ENCODE measurements around the gene CARF.

DNA sequence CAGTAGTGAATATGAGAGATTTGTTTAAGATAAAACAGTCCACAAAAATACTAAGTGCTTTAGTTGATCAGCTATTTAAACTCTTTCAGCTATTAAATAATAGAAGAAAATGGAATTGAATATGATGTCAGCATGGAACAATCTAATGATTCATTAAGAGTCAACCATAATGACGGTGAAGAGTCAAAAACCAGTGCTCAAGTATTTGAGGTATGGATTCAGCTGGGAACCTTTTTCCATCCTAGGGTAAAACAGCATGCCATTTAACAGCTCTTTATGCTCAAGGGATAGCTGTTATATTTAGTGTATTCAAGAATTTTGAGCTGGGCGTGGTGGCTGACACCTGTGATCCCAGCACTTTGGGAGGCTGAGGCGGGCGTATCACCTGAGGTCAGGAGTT lies 29.7 kb downstream of the CARF start:
- TF ChIP-seq CHD2 (IDR thresholded peaks at IDR 0.05; ENCODE audit: low read depth, low read length) (no peak), ELF4 (CRISPR knock-in tag; IDR thresholded peaks at IDR 0.05; ENCODE audit: borderline replicate concordance) (no peak), POLR2AphosphoS5 (IDR thresholded peaks at IDR 0.05; ENCODE audit: low read depth, low read length) (no peak), CBFB (CRISPR knock-in tag; IDR thresholded peaks at IDR 0.05) (no peak), ZNF552 (CRISPR knock-in tag; IDR thresholded peaks at IDR 0.05; ENCODE audit: borderline replicate concordance) (no peak), TEAD2 (CRISPR knock-in tag; IDR thresholded peaks at IDR 0.05) (no peak), SMAD3 (CRISPR knock-in tag; IDR thresholded peaks at IDR 0.05) (no peak), CEBPG (CRISPR knock-in tag; IDR thresholded peaks at IDR 0.05) (no peak)
- TF ChIP-seq, protein P1, sequence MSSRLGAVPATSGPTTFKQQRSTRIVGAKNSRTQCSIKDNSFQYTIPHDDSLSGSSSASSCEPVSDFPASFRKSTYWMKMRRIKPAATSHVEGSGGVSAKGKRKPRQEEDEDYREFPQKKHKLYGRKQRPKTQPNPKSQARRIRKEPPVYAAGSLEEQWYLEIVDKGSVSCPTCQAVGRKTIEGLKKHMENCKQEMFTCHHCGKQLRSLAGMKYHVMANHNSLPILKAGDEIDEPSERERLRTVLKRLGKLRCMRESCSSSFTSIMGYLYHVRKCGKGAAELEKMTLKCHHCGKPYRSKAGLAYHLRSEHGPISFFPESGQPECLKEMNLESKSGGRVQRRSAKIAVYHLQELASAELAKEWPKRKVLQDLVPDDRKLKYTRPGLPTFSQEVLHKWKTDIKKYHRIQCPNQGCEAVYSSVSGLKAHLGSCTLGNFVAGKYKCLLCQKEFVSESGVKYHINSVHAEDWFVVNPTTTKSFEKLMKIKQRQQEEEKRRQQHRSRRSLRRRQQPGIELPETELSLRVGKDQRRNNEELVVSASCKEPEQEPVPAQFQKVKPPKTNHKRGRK (CRISPR knock-in tag; IDR thresholded peaks at IDR 0.05): no peak
- TF ChIP-seq, protein P2, sequence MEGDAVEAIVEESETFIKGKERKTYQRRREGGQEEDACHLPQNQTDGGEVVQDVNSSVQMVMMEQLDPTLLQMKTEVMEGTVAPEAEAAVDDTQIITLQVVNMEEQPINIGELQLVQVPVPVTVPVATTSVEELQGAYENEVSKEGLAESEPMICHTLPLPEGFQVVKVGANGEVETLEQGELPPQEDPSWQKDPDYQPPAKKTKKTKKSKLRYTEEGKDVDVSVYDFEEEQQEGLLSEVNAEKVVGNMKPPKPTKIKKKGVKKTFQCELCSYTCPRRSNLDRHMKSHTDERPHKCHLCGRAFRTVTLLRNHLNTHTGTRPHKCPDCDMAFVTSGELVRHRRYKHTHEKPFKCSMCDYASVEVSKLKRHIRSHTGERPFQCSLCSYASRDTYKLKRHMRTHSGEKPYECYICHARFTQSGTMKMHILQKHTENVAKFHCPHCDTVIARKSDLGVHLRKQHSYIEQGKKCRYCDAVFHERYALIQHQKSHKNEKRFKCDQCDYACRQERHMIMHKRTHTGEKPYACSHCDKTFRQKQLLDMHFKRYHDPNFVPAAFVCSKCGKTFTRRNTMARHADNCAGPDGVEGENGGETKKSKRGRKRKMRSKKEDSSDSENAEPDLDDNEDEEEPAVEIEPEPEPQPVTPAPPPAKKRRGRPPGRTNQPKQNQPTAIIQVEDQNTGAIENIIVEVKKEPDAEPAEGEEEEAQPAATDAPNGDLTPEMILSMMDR (CRISPR knock-in tag; IDR thresholded peaks at IDR 0.05): no peak
- TF ChIP-seq, protein P3, sequence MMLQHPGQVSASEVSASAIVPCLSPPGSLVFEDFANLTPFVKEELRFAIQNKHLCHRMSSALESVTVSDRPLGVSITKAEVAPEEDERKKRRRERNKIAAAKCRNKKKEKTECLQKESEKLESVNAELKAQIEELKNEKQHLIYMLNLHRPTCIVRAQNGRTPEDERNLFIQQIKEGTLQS (CRISPR knock-in tag; IDR thresholded peaks at IDR 0.05): no peak
- TF ChIP-seq, protein P4, sequence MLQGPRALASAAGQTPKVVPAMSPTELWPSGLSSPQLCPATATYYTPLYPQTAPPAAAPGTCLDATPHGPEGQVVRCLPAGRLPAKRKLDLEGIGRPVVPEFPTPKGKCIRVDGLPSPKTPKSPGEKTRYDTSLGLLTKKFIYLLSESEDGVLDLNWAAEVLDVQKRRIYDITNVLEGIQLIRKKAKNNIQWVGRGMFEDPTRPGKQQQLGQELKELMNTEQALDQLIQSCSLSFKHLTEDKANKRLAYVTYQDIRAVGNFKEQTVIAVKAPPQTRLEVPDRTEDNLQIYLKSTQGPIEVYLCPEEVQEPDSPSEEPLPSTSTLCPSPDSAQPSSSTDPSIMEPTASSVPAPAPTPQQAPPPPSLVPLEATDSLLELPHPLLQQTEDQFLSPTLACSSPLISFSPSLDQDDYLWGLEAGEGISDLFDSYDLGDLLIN (CRISPR knock-in tag; IDR thresholded peaks at IDR 0.05; ENCODE audit: borderline replicate concordance): no peak
- TF ChIP-seq, protein P5, sequence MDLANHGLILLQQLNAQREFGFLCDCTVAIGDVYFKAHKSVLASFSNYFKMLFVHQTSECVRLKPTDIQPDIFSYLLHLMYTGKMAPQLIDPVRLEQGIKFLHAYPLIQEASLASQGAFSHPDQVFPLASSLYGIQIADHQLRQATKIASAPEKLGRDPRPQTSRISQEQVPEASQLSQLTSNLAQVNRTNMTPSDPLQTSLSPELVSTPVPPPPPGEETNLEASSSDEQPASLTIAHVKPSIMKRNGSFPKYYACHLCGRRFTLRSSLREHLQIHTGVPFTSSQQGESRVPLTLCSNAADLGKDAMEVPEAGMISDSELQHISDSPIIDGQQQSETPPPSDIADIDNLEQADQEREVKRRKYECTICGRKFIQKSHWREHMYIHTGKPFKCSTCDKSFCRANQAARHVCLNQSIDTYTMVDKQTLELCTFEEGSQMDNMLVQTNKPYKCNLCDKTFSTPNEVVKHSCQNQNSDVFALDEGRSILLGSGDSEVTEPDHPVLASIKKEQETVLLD (CRISPR knock-in tag; IDR thresholded peaks at IDR 0.05; ENCODE audit: low read depth): no peak

Data from HepG2 (cell line).